CMK (cell line): ENCODE data around the gene ADNP.
"Not testable (repeated sequence)": the region's sequence is repeated elsewhere in the genome, so short reads cannot be mapped to it uniquely, and the experiment has no call there.

Experiments
- DNase-seq: peaks from one replicate; pipeline ENCODE4 v3.0.0-alpha.2; 2010; ENCODE audit warnings: low read depth

ADNP gene

GRCh38 chr20:50900261-50900660 is 31.0 kb downstream of the ADNP start:
- DNase-seq: no peak

- no peak for DNase-seq
These were observed 32.8 kb downstream of the ADNP start for GRCh38 chr20:50898475-50898874.

- no peak for DNase-seq
These were observed 36.0 kb downstream of the ADNP start for GRCh38 chr20:50895111-50895830.

- no peak for DNase-seq
These were observed 37.6 kb downstream of the ADNP start for GRCh38 chr20:50893620-50894019.

GRCh38 chr20:50892394-50892793 is 38.8 kb downstream of the ADNP start:
- DNase-seq: no peak

- no peak for DNase-seq
These were observed 40.1 kb downstream of the ADNP start for GRCh38 chr20:50891138-50891537.

GRCh38 chr20:50887576-50887975 is 43.7 kb downstream of the ADNP start:
- no peak for DNase-seq

- DNase-seq: no peak
These were observed 45.0 kb downstream of the ADNP start for GRCh38 chr20:50886184-50886790.

- no peak for DNase-seq
These were observed 45.5 kb downstream of the ADNP start for GRCh38 chr20:50885781-50886180.

GRCh38 chr20:50885068-50885467 is 46.2 kb downstream of the ADNP start:
- DNase-seq: no peak

GRCh38 chr20:50883856-50884255 is 47.4 kb downstream of the ADNP start:
- no peak for DNase-seq

- DNase-seq: not testable (repeated sequence)
These were observed 49.3 kb downstream of the ADNP start for GRCh38 chr20:50881759-50882424.

- DNase-seq: no peak
These were observed 51.3 kb downstream of the ADNP start for GRCh38 chr20:50879649-50880550.

GRCh38 chr20:50877232-50877743 is 53.9 kb downstream of the ADNP start:
- DNase-seq: no peak

- DNase-seq: no peak
These were observed 54.4 kb downstream of the ADNP start for GRCh38 chr20:50876816-50877215.

GRCh38 chr20:50876063-50876685 is 55.1 kb downstream of the ADNP start:
- DNase-seq: no peak

- DNase-seq: no peak
These were observed 56.2 kb downstream of the ADNP start for GRCh38 chr20:50874758-50875665.

- DNase-seq: no peak
These were observed 57.0 kb downstream of the ADNP start for GRCh38 chr20:50874111-50874757.

- no peak for DNase-seq
These were observed 57.7 kb downstream of the ADNP start for GRCh38 chr20:50873585-50873984.
